ENCODE data around the gene TCEAL9. TPM values are rescaled to one million over a fixed set of nuclear protein-coding genes. Genes with fewer than 3 reads are reported as not detected.

The TCEAL9 gene
- total and polyA plus RNA-seq, 7 donors, result 3.4 to 15.1 (median 9.1) TPM

GRCh38 chrX:103404231-103405008 lies 48.1 kb downstream of the TCEAL9 start:
- intact Hi-C loops (cut with DNase I), result no loop called here
- ATAC-seq (peak in 2 of 4 donors; percentile 46 to 63), DNase-seq (peak; percentile 35 to 68)
- Histone ChIP-seq H3K27ac (no peak overlapping the region), H3K9me3 (no peaks in the 10 kb centered on the region), H3K36me3 (ENCODE audit: insufficient read depth in 1 of 2, low read depth in 1 of 2) (no peaks in the 10 kb centered on the region), H3K27me3 (ENCODE audit: insufficient read depth in 3 of 3, low read length in 2 of 3) (peaks cover 0 to 23% (median 0%) of the 10 kb centered on the region in 3 donors), H3K4me1 (no peaks in the 10 kb centered on the region), H3K4me3 (peak overlapping the region; percentile 55)
- 1 to 12% (median 3%) methylated on average over 19 of the region's 19 CpGs for WGBS, 3 donors
- TF ChIP-seq CTCF (IDR thresholded peaks at IDR 0.05), result no peak

GRCh38 chrX:103405009-103405333 lies 48.7 kb downstream of the TCEAL9 start:
- DNase-seq (no peak), ATAC-seq (no peak)
- Histone ChIP-seq H3K27ac (no peak overlapping the region), H3K4me1 (no peaks in the 10 kb centered on the region), H3K36me3 (ENCODE audit: insufficient read depth in 1 of 2, low read depth in 1 of 2) (no peaks in the 10 kb centered on the region), H3K9me3 (no peaks in the 10 kb centered on the region), H3K4me3 (peak overlapping the region; percentile 55), H3K27me3 (ENCODE audit: insufficient read depth in 3 of 3, low read length in 2 of 3) (peaks cover 0 to 23% (median 0%) of the 10 kb centered on the region in 3 donors)
- intact Hi-C loops (cut with DNase I), result no loop called here
- WGBS, 3 donors, result 5 to 23% (median 6%) methylated on average over 7 of the region's 7 CpGs
- no peak for TF ChIP-seq CTCF (IDR thresholded peaks at IDR 0.05)

- Histone ChIP-seq H3K36me3 (ENCODE audit: insufficient read depth in 1 of 2, low read depth in 1 of 2) (no peaks in the 10 kb centered on the region), H3K4me3 (no peak overlapping the region), H3K27ac (no peak overlapping the region), H3K27me3 (ENCODE audit: insufficient read depth in 3 of 3, low read length in 2 of 3) (peaks cover 0 to 23% (median 0%) of the 10 kb centered on the region in 3 donors), H3K4me1 (no peaks in the 10 kb centered on the region), H3K9me3 (no peaks in the 10 kb centered on the region)
- intact Hi-C loops (cut with DNase I), result no loop called here
- ATAC-seq (no peak), DNase-seq (no peak)
- 64 to 77% (median 67%) methylated on average over 1 of the region's 1 CpG for WGBS, 3 donors
- TF ChIP-seq CTCF (IDR thresholded peaks at IDR 0.05), result no peak
Observed at GRCh38 chrX:103406256-103406655, 50.0 kb downstream of the TCEAL9 start.

GRCh38 chrX:103407776-103408175 lies 51.5 kb downstream of the TCEAL9 start:
- 82 to 92% (median 84%) methylated on average over 2 of the region's 2 CpGs for WGBS, 3 donors
- intact Hi-C loops (cut with DNase I), result no loop called here
- Histone ChIP-seq H3K4me3 (no peak overlapping the region), H3K27ac (no peak overlapping the region), H3K27me3 (ENCODE audit: insufficient read depth in 3 of 3, low read length in 2 of 3) (peaks cover 0 to 23% (median 0%) of the 10 kb centered on the region in 3 donors), H3K9me3 (peaks cover 3% of the 10 kb centered on the region), H3K36me3 (ENCODE audit: insufficient read depth in 1 of 2, low read depth in 1 of 2) (no peaks in the 10 kb centered on the region), H3K4me1 (no peaks in the 10 kb centered on the region)
- no peak for DNase-seq
- ATAC-seq, result no peak
- no peak for TF ChIP-seq CTCF (IDR thresholded peaks at IDR 0.05)

Other genes starting within 250 kb of the TCEAL9 start
- gene BEX4, start 141.4 kb upstream of the TCEAL9 start, total RNA-seq, result 1 to 10 TPM; 1.9 to 4.6 (median 2.8) TPM
- gene BEX4, start 141.4 kb upstream of the TCEAL9 start, polyA plus RNA-seq, result 1 to 10 TPM; 3.7 to 4.9 (median 4.0) TPM
- gene TCEAL8, start 101.4 kb upstream of the TCEAL9 start, total RNA-seq, result 10 to 100 TPM in 1 of 4 donors, 1 to 10 TPM in 3; 6.6 to 15.8 (median 8.2) TPM
- 10 to 100 TPM in 2 of 3 donors, 1 to 10 TPM in 1; 9.5 to 13.9 (median 11.0) TPM for gene TCEAL8, start 101.4 kb upstream of the TCEAL9 start, polyA plus RNA-seq
- not detected for gene TCEAL5, start 79.8 kb upstream of the TCEAL9 start, total RNA-seq
- under 1 TPM in 2 of 3 donors, not detected in 1; 0.08 to 0.09 TPM for gene TCEAL5, start 79.8 kb upstream of the TCEAL9 start, polyA plus RNA-seq
- gene BEX2, start 45.5 kb upstream of the TCEAL9 start, total RNA-seq, result 10 to 100 TPM in 1 of 4 donors, 1 to 10 TPM in 1, under 1 TPM in 2; 0.29 to 13.2 (median 1.4) TPM
- gene BEX2, start 45.5 kb upstream of the TCEAL9 start, polyA plus RNA-seq, result 1 to 10 TPM in 1 of 3 donors, under 1 TPM in 2; 0.21 to 2.7 (median 0.87) TPM
- 10 to 100 TPM in 1 of 4 donors, 1 to 10 TPM in 2, under 1 TPM in 1; 0.78 to 11.8 (median 1.1) TPM for gene TCEAL7, start 26.3 kb upstream of the TCEAL9 start, total RNA-seq
- 1 to 10 TPM; 1.3 to 1.4 (median 1.4) TPM for gene TCEAL7, start 26.3 kb upstream of the TCEAL9 start, polyA plus RNA-seq
- gene BEX3, start 20.0 kb downstream of the TCEAL9 start, total RNA-seq, result 10 to 100 TPM in 1 of 4 donors, 1 to 10 TPM in 3; 7.1 to 24.4 (median 8.8) TPM
- gene BEX3, start 20.0 kb downstream of the TCEAL9 start, polyA plus RNA-seq, result 10 to 100 TPM in 2 of 3 donors, 1 to 10 TPM in 1; 6.2 to 12.7 (median 10.8) TPM
- under 1 TPM in 1 of 4 donors, not detected in 3; 0.14 TPM for gene RAB40A, start 163.0 kb downstream of the TCEAL9 start, total RNA-seq
- under 1 TPM in 1 of 3 donors, not detected in 2; 0.06 TPM for gene RAB40A, start 163.0 kb downstream of the TCEAL9 start, polyA plus RNA-seq
- gene TCEAL4, start 229.0 kb downstream of the TCEAL9 start, total RNA-seq, result 10 to 100 TPM; 32.1 to 50.0 (median 36.3) TPM
- gene TCEAL4, start 229.0 kb downstream of the TCEAL9 start, polyA plus RNA-seq, result 10 to 100 TPM; 28.6 to 66.6 (median 54.9) TPM

Data from psoas muscle (tissue), 8 donors.